NCI-H748 (cell line): Measurements from ENCODE around the gene TMC8.
A peak's percentile ranks its signal among the peaks of the same experiment; 100 is the strongest.

ENCODE experiments used
- DNase-seq: peaks from one replicate; lab custom pipeline; 2025; ENCODE audit not compliant: unreplicated experiment; lab: John Stamatoyannopoulos, UW

Gene TMC8

GRCh38 chr17:78130437-78131101 lies at the start of gene TMC8:
Gene TMC8 (plus strand): TSS chr17:78130771. CDS start chr17:78131589, 818 bp downstream.
- DNase-seq, result no peak

GRCh38 chr17:78081551-78081950 lies 49.0 kb upstream of the TMC8 start:
- DNase-seq, result no peak

GRCh38 chr17:78082355-78082872 lies 48.2 kb upstream of the TMC8 start:
- peak; percentile 21 for DNase-seq

GRCh38 chr17:78082988-78083387 lies 47.6 kb upstream of the TMC8 start:
- DNase-seq, result peak; percentile 86

GRCh38 chr17:78086740-78087139 lies 43.8 kb upstream of the TMC8 start:
- no peak for DNase-seq

GRCh38 chr17:78088529-78088928 lies 42.0 kb upstream of the TMC8 start:
- DNase-seq, result no peak

- DNase-seq, result no peak
Measured at GRCh38 chr17:78089576-78090281, 40.8 kb upstream of the TMC8 start.

- DNase-seq, result no peak
Measured at GRCh38 chr17:78092794-78093324, 37.7 kb upstream of the TMC8 start.

GRCh38 chr17:78095035-78095434 lies 35.5 kb upstream of the TMC8 start:
- DNase-seq, result no peak

GRCh38 chr17:78096093-78096492 lies 34.5 kb upstream of the TMC8 start:
- DNase-seq, result no peak

GRCh38 chr17:78101112-78101511 lies 29.5 kb upstream of the TMC8 start:
- DNase-seq, result no peak

GRCh38 chr17:78101542-78101941 lies 29.0 kb upstream of the TMC8 start:
- DNase-seq, result no peak

- DNase-seq, result no peak
Measured at GRCh38 chr17:78103311-78103710, 27.3 kb upstream of the TMC8 start.

- no peak for DNase-seq
Measured at GRCh38 chr17:78104540-78104941, 26.0 kb upstream of the TMC8 start.

- DNase-seq, result no peak
Measured at GRCh38 chr17:78105101-78105500, 25.5 kb upstream of the TMC8 start.

- DNase-seq, result peak; percentile 23
Measured at GRCh38 chr17:78105551-78105950, 25.0 kb upstream of the TMC8 start.

- DNase-seq, result no peak
Measured at GRCh38 chr17:78106211-78106610, 24.4 kb upstream of the TMC8 start.

- DNase-seq, result no peak
Measured at GRCh38 chr17:78107457-78107856, 23.1 kb upstream of the TMC8 start.

- DNase-seq, result no peak
Measured at GRCh38 chr17:78107976-78108725, 22.4 kb upstream of the TMC8 start.

GRCh38 chr17:78108726-78109488 lies 21.7 kb upstream of the TMC8 start:
- DNase-seq, result no peak

- no peak for DNase-seq
Measured at GRCh38 chr17:78109489-78109761, 21.1 kb upstream of the TMC8 start.
